HG03196 (cell line): Measurements from ENCODE around the gene GUF1.
A peak's percentile ranks its signal among the peaks of the same experiment; 100 is the strongest.
"Not testable (repeated sequence)": the region's sequence is repeated elsewhere in the genome, so short reads cannot be mapped to it uniquely, and the experiment has no call there.

Experiments
- ATAC-seq: cut with Tn5 transposase; IDR thresholded peaks from one replicate; pipeline ENCODE4 v1.9.1; 2021; ENCODE audit not compliant: unreplicated experiment

GUF1 gene

DNA sequence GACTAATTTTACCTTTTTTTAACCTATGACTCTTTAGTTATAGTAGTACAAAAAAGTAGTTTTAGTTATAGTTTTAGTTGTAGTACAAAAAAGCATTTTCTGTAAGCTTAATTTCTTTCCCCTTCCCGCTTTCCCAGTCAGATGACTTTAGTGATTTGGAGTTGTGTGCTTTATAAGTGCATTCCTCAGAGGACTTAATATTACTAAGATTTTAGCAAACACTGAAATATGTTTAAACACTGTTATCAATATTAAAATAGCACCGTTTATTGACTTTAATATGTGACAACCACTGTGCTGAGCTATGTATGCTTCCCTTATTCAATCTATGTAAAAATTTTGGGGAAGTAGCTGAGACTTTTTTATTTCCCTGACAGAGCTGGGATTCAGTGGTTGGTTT is 22.8 kb downstream of the GUF1 start:
- ATAC-seq = no peak

DNA sequence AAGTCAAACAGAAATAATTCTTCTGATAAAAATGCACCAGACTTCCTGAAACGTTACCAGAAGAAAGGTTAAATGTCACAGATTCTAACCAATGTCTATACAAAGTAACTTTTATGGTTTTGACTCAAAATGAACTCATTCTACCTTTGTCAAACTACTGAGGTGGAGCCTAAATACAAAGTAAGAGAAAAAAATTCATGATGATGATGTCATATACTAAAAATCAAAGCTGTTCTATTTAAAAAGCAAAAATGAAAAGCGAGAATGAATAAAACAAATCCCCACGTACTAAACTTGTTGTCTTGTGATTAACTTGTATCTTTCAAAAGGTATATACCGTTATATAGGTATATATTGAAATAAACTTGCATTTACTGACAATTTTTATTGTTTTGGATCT is 26.5 kb downstream of the GUF1 start:
- no peak for ATAC-seq

DNA sequence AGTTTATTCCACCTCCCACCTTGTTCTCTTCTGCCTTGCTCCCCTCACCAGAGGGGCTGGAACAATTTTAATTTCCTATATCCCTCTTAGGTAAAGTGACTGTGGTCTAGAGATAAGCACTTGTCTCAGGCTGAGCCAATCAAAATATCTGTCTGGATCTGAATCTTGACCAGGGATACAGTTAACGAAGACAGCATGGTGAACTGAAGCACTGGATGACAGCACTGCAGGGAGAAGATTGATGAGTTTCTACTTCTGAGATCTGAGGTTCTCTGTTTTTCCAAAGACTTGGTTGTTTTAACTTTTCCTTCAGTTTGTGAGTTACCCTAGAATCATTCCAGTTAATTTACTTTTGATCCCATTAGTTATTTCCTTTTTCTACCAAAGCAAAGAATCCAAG is 34.9 kb downstream of the GUF1 start:
- no peak for ATAC-seq

DNA sequence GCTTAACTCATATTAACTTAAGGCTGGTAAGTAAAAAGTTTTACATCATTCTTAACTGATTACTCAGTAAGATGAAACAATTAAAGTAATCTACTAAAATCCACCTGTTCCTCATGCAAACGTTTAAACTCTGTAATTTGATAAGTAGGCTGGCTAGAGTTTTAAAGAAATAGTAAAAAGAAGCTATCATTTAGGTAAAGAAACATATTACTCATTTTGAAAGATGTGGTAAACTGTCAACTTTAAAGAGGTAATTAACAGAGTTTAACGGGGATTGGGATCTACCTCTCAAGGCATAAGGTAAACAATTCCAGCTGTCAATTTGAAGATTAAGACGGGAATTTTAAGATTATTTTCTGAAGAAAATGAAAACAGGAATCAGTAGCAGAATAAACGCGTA is 38.4 kb downstream of the GUF1 start:
- no peak for ATAC-seq

DNA sequence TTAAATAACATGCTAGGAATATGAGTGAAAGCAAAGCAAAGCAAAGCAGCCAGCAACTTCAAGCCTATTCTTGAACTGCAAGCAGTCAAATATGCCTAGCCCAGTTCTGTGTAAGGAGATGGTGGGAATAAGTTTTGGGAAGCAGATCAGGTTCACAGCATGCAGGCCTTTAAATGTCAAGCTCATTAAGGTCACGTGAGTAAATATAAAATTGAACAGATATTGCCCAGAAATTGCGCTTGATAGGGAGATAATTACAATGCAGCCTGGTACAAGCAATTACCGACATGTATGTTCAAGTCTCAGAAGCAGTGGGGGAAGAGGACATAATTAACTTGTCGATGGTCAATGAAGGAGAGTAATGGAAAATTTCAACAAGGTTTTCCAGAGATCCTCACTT is 42.2 kb downstream of the GUF1 start:
- ATAC-seq = no peak

DNA sequence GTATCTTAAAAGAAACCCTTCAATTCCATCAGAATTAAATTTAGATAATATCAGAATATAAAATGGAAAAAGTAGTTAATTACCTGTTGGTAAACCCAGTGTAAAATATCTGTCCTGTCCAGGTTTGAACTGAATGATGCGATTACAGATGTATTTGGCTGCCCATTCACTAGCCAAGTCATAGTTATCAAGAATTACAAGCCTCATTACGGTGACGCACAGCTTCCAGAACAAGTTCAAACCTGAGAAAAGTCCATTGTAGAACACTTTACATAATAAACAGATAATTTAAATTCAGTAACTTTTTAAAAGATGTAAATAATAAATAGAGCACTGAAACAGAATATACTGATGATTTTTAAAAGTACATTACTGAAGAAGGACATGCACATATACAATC is 43.8 kb downstream of the GUF1 start:
- no peak for ATAC-seq

DNA sequence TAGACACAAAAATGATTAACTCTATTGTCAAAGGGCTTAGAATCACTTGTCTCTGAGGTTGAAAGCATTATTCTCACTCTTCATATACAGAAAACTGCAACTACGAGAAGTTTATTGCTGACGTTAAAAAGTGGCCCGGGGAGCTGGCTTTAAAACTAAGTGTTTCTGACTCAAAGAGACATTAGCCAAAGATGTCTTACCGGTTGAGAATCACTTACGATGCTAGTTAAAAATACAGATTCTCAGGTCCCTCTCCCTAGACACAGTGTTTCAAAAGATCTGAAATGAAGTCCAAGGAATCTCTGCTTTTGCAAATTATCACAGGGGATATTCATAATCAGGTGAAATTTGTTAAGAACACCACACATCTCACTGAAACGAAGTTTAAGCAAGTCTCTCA is 46.9 kb downstream of the GUF1 start:
- no peak for ATAC-seq

DNA sequence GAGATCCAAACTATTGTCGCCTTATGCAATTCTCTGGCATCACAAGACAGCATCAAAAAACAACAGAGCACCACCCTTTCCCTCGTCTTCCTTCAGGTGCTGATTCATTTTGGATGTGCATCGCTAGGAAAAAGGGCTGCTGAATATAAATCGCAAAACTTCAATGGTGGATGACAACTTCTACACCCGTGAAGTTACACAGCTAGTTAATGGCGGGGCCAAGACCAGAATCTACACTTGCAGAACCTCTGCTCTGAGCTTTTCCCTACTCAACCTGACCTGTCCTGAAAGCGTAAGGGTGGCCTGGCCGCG is 47.5 kb downstream of the GUF1 start:
- ATAC-seq = no peak

DNA sequence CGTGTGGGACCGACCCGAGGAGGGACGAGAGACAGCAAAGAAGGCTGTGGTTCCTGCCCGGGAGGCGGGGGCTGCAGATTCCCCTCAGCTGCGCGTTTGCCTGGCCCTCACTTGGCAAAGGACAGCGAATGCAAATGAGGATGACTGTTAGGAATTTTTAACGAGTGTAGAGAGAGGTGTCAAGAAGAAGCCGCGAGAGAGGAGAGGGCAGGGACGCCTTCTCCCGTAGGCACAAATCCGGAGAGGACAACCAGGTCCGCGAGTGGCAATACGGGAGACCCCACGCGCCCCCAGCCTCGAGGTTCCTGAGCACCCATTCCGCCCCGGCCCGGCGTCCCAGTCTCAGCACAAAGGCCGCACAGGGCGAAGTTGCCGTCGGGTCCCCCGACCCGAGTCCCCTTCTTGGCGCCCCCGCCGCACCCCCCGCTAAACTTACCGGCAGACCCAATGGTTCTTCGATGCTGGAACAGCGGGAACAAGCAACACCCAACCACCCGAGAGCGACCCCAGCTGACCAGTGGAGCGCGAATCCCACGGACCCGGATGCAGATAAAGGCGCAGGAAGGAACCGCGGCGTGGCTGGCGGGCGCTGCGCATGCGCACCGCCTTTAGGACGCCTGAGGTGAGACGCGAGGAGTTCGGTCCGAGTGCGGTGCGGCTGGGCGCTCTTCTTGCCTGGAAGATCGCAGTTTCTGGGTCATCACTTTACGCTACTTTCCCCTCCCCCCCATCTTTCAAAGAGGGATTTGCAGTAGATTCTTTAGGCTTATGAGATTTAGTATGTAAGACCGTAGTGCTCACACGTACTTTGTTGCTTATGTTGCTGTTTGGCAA is 48.0 kb downstream of the GUF1 start, which contains the start of gene GNPDA2:
Gene GNPDA2, minus strand, starts transcription at position 519 of the 834 bp plus-strand sequence. CDS start 4,349 bp downstream, outside the sequence.
- ATAC-seq = peak; percentile 96

DNA sequence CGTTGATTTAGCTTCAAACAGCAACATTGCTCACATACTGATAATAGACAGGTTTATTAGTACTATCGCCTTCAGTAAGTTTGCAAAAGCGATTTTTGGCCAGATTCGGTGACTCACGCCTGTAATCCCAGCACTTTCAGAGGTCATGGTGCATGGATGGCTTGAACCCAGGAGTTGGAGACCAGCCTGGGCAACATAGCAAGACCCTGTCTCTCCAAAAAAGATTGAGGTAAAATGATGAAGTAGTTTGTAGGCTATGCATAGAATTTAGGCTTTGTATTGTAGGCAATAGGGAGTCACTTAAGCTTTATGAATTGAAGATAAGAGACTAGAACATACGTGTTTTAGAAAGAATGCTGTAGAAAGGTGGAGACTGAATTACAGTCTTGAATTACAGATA is 49.3 kb downstream of the GUF1 start:
- no peak for ATAC-seq

DNA sequence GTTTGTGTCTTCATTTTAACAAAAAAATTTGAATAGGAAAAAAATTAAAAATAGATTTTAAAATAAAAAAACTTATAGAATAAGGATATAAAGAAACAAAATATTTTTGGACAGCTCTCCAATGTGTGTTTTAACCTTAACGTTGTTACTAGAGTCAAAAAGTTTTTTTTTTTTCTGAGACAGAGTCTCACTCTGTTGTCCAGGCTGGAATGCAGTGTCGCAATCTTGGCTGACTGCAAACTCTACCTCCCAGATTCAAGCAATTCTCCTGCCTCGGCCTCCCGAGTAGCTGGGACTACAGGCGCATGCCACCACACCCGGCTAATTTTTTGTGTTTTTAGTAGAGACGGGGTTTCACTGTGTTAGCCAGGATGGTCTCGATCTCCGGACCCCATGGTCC is 50.5 kb downstream of the GUF1 start:
- not testable (repeated sequence) for ATAC-seq

DNA sequence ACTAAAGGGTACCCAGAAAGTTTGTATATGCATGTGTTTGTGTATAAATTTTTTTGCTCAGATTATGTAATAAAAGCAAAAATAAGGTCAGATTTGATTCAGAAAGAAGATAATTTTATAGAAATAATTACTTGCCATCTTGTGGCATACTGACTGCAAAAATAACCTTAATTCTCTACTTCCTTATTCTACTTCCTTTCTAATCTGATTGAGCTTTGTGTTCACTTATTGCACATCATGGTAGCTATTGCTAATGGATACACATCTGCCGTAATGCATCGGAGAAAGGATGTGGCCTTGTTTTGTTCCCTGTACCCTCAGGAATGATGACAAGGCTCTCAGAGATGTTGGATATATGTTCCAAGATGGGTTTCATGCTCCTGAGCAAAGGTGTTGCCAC is 58.7 kb downstream of the GUF1 start:
- no peak for ATAC-seq

DNA sequence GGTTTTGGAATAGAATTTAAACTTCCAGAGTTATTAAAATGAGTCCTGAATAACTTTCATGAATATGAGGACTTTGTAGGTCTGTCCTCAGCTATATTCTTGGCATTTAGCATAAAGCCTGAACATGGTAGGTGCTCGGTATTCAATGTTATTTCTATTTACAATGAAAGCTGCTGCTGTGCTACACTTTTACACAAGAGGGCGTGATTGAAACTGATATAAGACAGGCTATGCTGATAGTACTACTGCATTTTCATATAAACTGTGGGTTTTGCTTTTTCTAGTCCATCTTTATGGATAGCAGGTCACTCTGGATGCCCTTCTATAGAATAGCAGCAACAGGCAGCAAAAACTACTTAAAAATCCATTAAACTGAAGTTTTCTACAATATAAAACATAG is 60.4 kb downstream of the GUF1 start:
- ATAC-seq = no peak

DNA sequence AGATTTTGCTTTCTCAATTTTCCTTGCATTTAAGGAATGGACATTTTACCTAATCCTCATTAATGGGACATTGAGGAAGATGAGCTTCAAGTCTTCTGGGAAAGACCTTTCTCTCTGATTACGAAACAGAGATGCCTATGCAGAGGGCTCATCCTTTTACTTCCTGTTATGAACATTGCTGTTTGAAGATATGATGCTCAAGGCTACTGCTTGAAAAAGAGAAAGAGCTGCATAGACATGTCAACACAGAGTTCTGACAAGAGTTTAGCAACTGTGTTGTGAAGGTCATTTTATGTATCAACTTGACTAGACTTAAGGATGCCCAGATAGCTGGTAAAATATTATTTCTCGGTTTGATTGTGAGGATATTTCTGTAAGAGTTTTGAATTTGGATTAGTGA is 62.0 kb downstream of the GUF1 start:
- no peak for ATAC-seq
